ENCODE measurements around the gene PTPN2.
"Not testable (repeated sequence)": the region's sequence is repeated elsewhere in the genome, so short reads cannot be mapped to it uniquely, and the experiment has no call there.

The PTPN2 gene

DNA sequence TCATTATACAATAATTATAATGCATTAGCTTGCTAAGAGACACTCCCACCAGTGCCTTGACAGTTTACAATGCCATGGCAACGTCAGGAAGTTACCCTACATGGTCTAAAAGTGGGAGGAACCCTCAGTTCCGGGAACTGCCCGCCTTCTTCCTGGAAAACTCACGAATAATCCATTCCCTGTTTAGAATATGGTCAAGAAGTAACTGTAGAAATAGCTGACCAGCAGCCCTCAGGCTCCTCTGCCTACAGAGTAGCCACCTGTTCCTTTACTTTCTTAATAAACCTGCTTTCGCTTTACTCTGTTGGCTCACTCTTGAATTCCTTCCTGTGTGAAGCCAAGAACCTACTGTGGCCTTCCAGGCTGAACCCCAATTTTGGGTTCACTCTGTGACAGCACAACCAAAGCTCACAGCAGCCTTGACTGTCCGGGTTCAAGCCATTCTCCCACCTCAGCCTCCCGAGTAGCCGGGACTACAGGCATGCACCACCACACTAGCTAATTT lies 20.0 kb upstream of the PTPN2 start:
- no peak for DNase-seq (ENCODE audit: low read depth, low spot score)
- Histone ChIP-seq H3K9me3 (ENCODE audit: low read depth, low read length) (no peaks in the 10 kb centered on the region), H3K27ac (no peak overlapping the region), H3K36me3 (ENCODE audit: insufficient read depth, low read length) (no peaks in the 10 kb centered on the region), H3K9ac (ENCODE audit: insufficient read length) (no peak overlapping the region), H3K4me3 (no peak overlapping the region)
- TF ChIP-seq POLR2AphosphoS5 (IDR thresholded peaks at IDR 0.05; ENCODE audit: borderline replicate concordance, low read depth, low read length) (no peak), EZH2 (IDR thresholded peaks at IDR 0.05) (no peak), FOXP2 (optimal IDR thresholded peaks at IDR 0.05; ENCODE audit: control extremely low read depth, extremely low read length, insufficient read depth) (no peak)

DNA sequence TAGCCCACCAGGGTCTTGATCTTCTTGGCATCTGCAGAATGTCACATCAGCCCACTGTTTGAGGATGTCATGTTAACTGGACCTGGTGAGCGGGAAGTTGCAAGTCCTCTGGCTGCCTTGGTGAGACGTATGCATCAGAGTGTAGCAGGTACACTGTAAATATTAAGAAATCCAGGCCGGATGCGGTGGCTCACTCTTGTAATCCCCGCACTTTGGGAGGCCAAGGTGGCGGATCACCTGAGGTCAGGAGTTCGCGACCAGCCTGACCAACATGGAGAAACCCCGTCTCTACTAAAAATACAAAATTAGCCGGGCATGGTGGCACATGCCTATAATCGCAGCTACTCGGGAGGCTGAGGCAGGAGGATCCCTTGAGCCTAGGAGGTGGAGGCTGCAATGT lies 17.2 kb upstream of the PTPN2 start:
- not testable (repeated sequence) for DNase-seq (ENCODE audit: low read depth, low spot score); H3K36me3 ChIP-seq (ENCODE audit: insufficient read depth, low read length); H3K4me3 ChIP-seq; H3K9ac ChIP-seq (ENCODE audit: insufficient read length); H3K9me3 ChIP-seq (ENCODE audit: low read depth, low read length); H3K27ac ChIP-seq

DNA sequence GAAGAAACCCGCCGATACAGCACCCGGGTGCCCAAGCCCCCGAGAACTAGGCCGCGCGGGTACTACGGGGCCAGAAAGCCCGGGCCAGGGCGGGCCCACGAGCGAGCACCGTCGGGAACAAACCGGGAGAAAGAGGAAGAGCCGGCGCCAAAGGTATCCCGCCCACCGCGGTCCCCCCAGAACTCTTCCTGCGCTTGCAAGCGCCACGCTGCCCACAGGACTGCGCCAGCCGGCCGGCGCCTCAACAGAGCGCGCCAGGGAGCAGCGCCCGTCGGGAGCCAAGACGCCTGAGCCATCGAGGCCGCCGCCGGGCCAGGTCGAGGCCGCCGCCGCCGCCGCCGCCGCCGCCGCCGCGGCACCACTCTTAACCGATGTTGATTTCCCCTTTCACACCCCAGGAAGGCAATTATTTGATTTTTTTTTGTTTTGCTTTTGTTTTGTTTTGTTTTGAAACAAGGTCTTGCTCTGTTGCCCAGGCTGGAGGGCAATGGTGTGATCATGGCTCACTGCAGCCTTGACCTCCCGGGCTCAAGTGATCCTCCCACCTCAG lies 12.8 kb upstream of the PTPN2 start:
- not testable (repeated sequence) for DNase-seq (ENCODE audit: low read depth, low spot score); H3K9ac ChIP-seq (ENCODE audit: insufficient read length); H3K36me3 ChIP-seq (ENCODE audit: insufficient read depth, low read length); H3K27ac ChIP-seq; H3K9me3 ChIP-seq (ENCODE audit: low read depth, low read length); H3K4me3 ChIP-seq

DNA sequence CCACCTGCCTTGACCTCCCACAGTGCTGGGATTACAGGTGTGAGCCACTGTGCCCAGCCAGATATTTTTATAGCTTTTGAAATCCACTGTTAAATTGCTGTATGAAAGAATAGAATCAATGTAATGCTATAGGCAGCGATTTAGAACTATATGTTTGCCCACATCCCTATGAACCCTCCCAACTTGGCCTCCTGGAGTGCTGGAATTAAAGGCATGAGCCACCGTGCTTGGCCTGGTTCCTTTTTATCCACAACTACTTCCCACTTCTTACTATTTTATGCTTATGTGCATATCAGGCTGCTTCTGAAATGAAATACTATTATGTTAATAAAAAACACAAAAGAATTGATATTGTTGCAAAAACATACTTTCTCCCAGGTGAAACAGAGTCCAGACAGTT lies 11.6 kb upstream of the PTPN2 start:
- TF ChIP-seq EZH2 (IDR thresholded peaks at IDR 0.05), result no peak
- TF ChIP-seq FOXP2 (optimal IDR thresholded peaks at IDR 0.05; ENCODE audit: control extremely low read depth, extremely low read length, insufficient read depth), result no peak
- no peaks in the 10 kb centered on the region for H3K36me3 ChIP-seq (ENCODE audit: insufficient read depth, low read length)
- H3K27ac ChIP-seq, result no peak overlapping the region
- no peaks in the 10 kb centered on the region for H3K9me3 ChIP-seq (ENCODE audit: low read depth, low read length)
- H3K9ac ChIP-seq (ENCODE audit: insufficient read length), result no peak overlapping the region
- H3K4me3 ChIP-seq, result no peak overlapping the region
- DNase-seq (ENCODE audit: low read depth, low spot score), result no peak

DNA sequence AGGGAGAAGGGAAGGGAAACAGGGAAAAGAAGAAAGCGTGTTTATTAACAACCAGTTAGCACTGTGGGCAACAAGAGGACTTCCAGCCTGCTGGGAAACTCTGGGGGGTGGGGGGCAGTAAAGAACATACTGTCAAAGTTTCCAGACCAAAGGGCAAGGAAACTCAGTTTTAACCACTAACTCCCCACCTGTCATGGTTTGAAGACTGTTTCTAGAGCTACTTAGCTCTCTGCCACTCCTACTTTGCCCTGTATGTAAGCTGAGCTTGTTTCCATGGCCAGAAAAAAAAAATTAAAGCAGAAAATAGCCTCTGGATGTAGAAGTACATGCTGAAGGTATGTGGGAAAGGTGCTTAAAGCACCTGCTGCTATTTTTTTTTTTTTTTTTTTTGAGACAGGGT lies 11.0 kb upstream of the PTPN2 start:
- DNase-seq (ENCODE audit: low read depth, low spot score), result no peak
- no peaks in the 10 kb centered on the region for H3K9me3 ChIP-seq (ENCODE audit: low read depth, low read length)
- no peak overlapping the region for H3K27ac ChIP-seq
- no peak overlapping the region for H3K9ac ChIP-seq (ENCODE audit: insufficient read length)
- H3K36me3 ChIP-seq (ENCODE audit: insufficient read depth, low read length), result no peaks in the 10 kb centered on the region
- no peak overlapping the region for H3K4me3 ChIP-seq
- TF ChIP-seq POLR2AphosphoS5 (IDR thresholded peaks at IDR 0.05; ENCODE audit: borderline replicate concordance, low read depth, low read length), result no peak
- TF ChIP-seq FOXP2 (optimal IDR thresholded peaks at IDR 0.05; ENCODE audit: control extremely low read depth, extremely low read length, insufficient read depth), result no peak
- TF ChIP-seq EZH2 (IDR thresholded peaks at IDR 0.05), result no peak

DNA sequence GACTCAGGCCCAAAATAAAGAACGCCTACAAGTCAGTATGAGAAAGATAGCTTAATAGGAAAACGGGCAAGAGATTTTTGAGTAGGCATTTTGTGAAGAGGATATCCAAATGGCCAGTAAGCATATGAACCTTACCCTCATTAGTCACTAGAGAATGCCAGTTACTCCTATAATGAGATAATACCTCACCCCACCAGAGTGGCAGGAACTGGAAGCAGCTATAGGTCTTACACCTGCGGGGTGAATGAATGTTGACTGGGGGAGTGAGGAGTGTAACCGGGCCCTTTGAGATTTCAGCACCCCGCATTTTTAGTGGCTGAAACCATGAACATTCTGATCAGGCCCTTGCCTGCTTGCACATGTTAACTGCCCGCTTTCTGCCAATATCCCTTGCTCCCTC lies 7.5 kb upstream of the PTPN2 start:
- no peak overlapping the region for H3K27ac ChIP-seq
- no peak overlapping the region for H3K4me3 ChIP-seq
- no peaks in the 10 kb centered on the region for H3K9me3 ChIP-seq (ENCODE audit: low read depth, low read length)
- no peak overlapping the region for H3K9ac ChIP-seq (ENCODE audit: insufficient read length)
- DNase-seq (ENCODE audit: low read depth, low spot score), result no peak
- no peak for TF ChIP-seq EZH2 (IDR thresholded peaks at IDR 0.05)
- no peak for TF ChIP-seq FOXP2 (optimal IDR thresholded peaks at IDR 0.05; ENCODE audit: control extremely low read depth, extremely low read length, insufficient read depth)
- TF ChIP-seq POLR2AphosphoS5 (IDR thresholded peaks at IDR 0.05; ENCODE audit: borderline replicate concordance, low read depth, low read length), result no peak
- no peaks in the 10 kb centered on the region for H3K36me3 ChIP-seq (ENCODE audit: insufficient read depth, low read length)

DNA sequence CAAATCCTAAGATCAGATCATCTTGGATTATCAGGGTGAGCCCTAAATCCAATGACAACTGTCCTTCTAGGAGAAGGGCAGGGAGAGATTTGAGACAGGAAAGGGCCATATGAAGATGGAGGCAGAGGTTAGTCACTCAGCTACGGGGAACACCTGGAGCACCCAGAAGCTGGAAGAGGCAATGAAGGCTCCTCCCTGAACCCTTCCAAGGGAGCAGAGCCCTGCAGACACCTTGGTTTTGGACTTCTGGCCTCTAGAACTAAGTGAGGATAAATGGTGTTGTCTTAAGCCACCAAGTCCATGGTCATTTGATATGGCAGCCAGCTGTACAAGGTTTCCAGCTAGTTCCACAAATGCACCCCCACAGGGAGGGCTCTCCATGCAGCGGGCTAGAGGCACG lies 6.9 kb upstream of the PTPN2 start:
- TF ChIP-seq POLR2AphosphoS5 (IDR thresholded peaks at IDR 0.05; ENCODE audit: borderline replicate concordance, low read depth, low read length) (no peak), EZH2 (IDR thresholded peaks at IDR 0.05) (no peak), FOXP2 (optimal IDR thresholded peaks at IDR 0.05; ENCODE audit: control extremely low read depth, extremely low read length, insufficient read depth) (no peak)
- no peak for DNase-seq (ENCODE audit: low read depth, low spot score)
- no peaks in the 10 kb centered on the region for H3K36me3 ChIP-seq (ENCODE audit: insufficient read depth, low read length)
- no peak overlapping the region for H3K9ac ChIP-seq (ENCODE audit: insufficient read length)
- H3K27ac ChIP-seq, result no peak overlapping the region
- H3K9me3 ChIP-seq (ENCODE audit: low read depth, low read length), result no peaks in the 10 kb centered on the region
- no peak overlapping the region for H3K4me3 ChIP-seq

DNA sequence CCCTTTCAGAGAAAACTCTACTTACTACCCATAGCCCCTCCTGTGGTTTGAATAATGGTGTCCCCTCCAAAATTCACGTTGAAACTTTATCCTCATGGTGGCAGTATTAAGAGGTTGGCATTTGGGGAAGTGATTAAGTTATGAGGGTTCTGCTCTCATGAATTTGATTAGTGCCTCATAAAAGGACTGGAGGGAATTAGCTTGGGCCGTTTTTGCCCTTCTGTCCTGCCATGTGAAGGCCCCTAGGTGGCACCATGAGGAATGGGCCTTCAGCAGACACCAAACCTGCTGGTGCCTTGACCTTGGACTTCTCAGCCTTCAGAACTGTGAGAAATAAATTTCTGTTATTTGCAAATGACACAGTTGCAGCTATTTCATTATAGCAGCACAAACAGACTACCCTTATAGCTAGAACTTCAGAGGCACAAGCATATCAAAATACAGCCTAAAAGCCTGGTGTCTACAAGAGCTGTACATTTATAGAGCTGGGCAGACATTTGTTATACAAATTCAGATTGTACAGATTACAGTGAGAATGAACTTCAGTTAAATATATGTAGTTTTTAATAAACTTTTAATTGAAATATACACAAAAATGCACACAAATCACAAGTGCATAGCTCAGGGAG lies 2.6 kb upstream of the PTPN2 start:
- Histone ChIP-seq H3K9me3 (ENCODE audit: low read depth, low read length) (no peaks in the 10 kb centered on the region), H3K27ac (no peak overlapping the region), H3K9ac (ENCODE audit: insufficient read length) (no peak overlapping the region), H3K4me3 (no peak overlapping the region), H3K36me3 (ENCODE audit: insufficient read depth, low read length) (no peaks in the 10 kb centered on the region)
- no peak for DNase-seq (ENCODE audit: low read depth, low spot score)
- TF ChIP-seq FOXP2 (optimal IDR thresholded peaks at IDR 0.05; ENCODE audit: control extremely low read depth, extremely low read length, insufficient read depth) (no peak), POLR2AphosphoS5 (IDR thresholded peaks at IDR 0.05; ENCODE audit: borderline replicate concordance, low read depth, low read length) (no peak), EZH2 (IDR thresholded peaks at IDR 0.05) (no peak)

DNA sequence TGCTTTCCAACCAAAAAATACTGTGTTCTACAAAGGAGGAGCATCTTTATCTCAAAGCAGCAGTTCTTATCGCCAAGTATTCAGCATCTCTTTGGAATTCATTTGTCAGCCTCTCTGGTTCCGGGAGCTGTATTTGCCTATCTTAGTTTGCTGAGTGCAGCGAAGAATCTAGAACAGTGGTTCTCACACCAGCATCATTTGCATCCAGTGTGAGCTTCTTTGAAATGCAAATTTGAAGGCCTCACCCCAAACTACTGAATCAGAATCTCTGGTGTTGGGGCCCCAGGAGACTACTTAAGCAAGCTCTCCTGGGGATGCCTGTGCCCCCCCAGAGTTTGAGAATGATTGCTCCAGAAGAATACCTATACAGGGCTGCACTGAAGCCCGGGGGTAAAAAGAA lies 1.5 kb upstream of the PTPN2 start:
- TF ChIP-seq POLR2AphosphoS5 (IDR thresholded peaks at IDR 0.05; ENCODE audit: borderline replicate concordance, low read depth, low read length) (no peak), EZH2 (IDR thresholded peaks at IDR 0.05) (no peak), FOXP2 (optimal IDR thresholded peaks at IDR 0.05; ENCODE audit: control extremely low read depth, extremely low read length, insufficient read depth) (no peak)
- Histone ChIP-seq H3K27ac (no peak overlapping the region), H3K36me3 (ENCODE audit: insufficient read depth, low read length) (no peaks in the 10 kb centered on the region), H3K9ac (ENCODE audit: insufficient read length) (no peak overlapping the region), H3K9me3 (ENCODE audit: low read depth, low read length) (no peaks in the 10 kb centered on the region), H3K4me3 (no peak overlapping the region)
- no peak for DNase-seq (ENCODE audit: low read depth, low spot score)

Measured in SK-N-MC (cell line).